Skeletal muscle tissue (tissue), 4 donors: ENCODE measurements around the gene RNF150. TPM values are rescaled to one million over a fixed set of nuclear protein-coding genes. Genes with fewer than 3 reads are reported as not detected.

Experiments used
- H3K27ac ChIP-seq: one replicate; pipeline ENCODE4 v1.7.0; 2013; ENCODE audit warnings: mild to moderate bottlenecking, low read depth, low read length, inconsistent platforms
- H3K27me3 ChIP-seq, 3 donors: one replicate each; pipeline ENCODE4 v1.7.0; 2013; ENCODE audit warnings: low read length in 3 of 3; ENCODE audit not compliant: control insufficient read depth in 3 of 3, insufficient read depth in 3 of 3
- H3K36me3 ChIP-seq, 3 donors: one replicate each; pipeline ENCODE4 v1.7.0; 2013; ENCODE audit warnings: low read length in 3 of 3; ENCODE audit not compliant: control insufficient read depth in 3 of 3, insufficient read depth in 3 of 3
- H3K4me1 ChIP-seq, 3 donors: one replicate each; pipeline ENCODE4 v1.7.0; 2013; ENCODE audit warnings: low read length in 3 of 3, mild to moderate bottlenecking in 3 of 3; ENCODE audit not compliant: control insufficient read depth in 3 of 3, insufficient read depth in 3 of 3
- H3K4me3 ChIP-seq, 3 donors: one replicate each; pipeline ENCODE4 v1.7.0; 2013; ENCODE audit warnings: low read length in 3 of 3
- H3K9ac ChIP-seq, 3 donors: one replicate each; pipeline ENCODE4 v1.7.0; 2013; ENCODE audit warnings: low read length in 3 of 3, mild to moderate bottlenecking in 3 of 3, moderate library complexity in 2 of 3, low read depth in 1 of 3
- H3K9me3 ChIP-seq, 3 donors: one replicate each; pipeline ENCODE4 v1.7.0; 2013; ENCODE audit warnings: low read length in 3 of 3; ENCODE audit not compliant: control insufficient read depth in 3 of 3
- total RNA-seq: library from RNA; depleted of rRNA; stranded (reverse); fragments of >200 nt; gene quantifications from one replicate; pipeline ENCODE4 v1.2.3, GENCODE V29; 2014
- donor health status: Osteomylitis.

The RNF150 gene
- total RNA-seq, 1 donor from 2014 or later, result 36.5 TPM

GRCh38 chr4:141079393-141079930, 53.8 kb downstream of the RNF150 start:
- Histone ChIP-seq H3K27ac (no peak overlapping the region), H3K9me3 (no peaks in the 10 kb centered on the region), H3K36me3 (no peaks in the 10 kb centered on the region), H3K4me1 (peaks cover 5 to 12% (median 12%) of the 10 kb centered on the region in 3 donors), H3K4me3 (no peak overlapping the region), H3K27me3 (no peaks in the 10 kb centered on the region), H3K9ac (no peak overlapping the region)

GRCh38 chr4:141078871-141079270, 54.4 kb downstream of the RNF150 start:
- Histone ChIP-seq H3K4me3 (no peak overlapping the region), H3K27me3 (no peaks in the 10 kb centered on the region), H3K27ac (no peak overlapping the region), H3K4me1 (peaks cover 5 to 16% (median 12%) of the 10 kb centered on the region in 3 donors), H3K9me3 (no peaks in the 10 kb centered on the region), H3K9ac (no peak overlapping the region), H3K36me3 (no peaks in the 10 kb centered on the region)

GRCh38 chr4:141077611-141078225, 55.6 kb downstream of the RNF150 start:
- Histone ChIP-seq H3K4me1 (peaks cover 5 to 16% (median 12%) of the 10 kb centered on the region in 3 donors), H3K27me3 (no peaks in the 10 kb centered on the region), H3K27ac (no peak overlapping the region)

GRCh38 chr4:141075553-141075952, 57.7 kb downstream of the RNF150 start:
- H3K27me3 ChIP-seq, result no peaks in the 10 kb centered on the region
- H3K9me3 ChIP-seq, result no peaks in the 10 kb centered on the region
- H3K9ac ChIP-seq, result no peak overlapping the region
- no peaks in the 10 kb centered on the region for H3K36me3 ChIP-seq
- H3K4me1 ChIP-seq, result peaks cover 5 to 9% (median 5%) of the 10 kb centered on the region in 3 donors
- H3K27ac ChIP-seq, result no peak overlapping the region
- H3K4me3 ChIP-seq, result no peak overlapping the region

More at GRCh38 chr4:141077611-141078225, 55.6 kb downstream of the RNF150 start:
- Histone ChIP-seq H3K9ac (no peak overlapping the region), H3K9me3 (no peaks in the 10 kb centered on the region), H3K36me3 (no peaks in the 10 kb centered on the region), H3K4me3 (no peak overlapping the region)

GRCh38 chr4:141074098-141074878, 59.0 kb downstream of the RNF150 start:
- no peaks in the 10 kb centered on the region for H3K36me3 ChIP-seq
- H3K4me1 ChIP-seq, result peaks cover 4 to 8% (median 5%) of the 10 kb centered on the region in 3 donors

GRCh38 chr4:141066690-141067089, 66.6 kb downstream of the RNF150 start:
- Histone ChIP-seq H3K27me3 (no peaks in the 10 kb centered on the region), H3K9me3 (no peaks in the 10 kb centered on the region)

More at GRCh38 chr4:141074098-141074878, 59.0 kb downstream of the RNF150 start:
- Histone ChIP-seq H3K27ac (no peak overlapping the region), H3K4me3 (no peak overlapping the region), H3K9ac (no peak overlapping the region), H3K9me3 (no peaks in the 10 kb centered on the region), H3K27me3 (no peaks in the 10 kb centered on the region)

GRCh38 chr4:141065872-141066271, 67.4 kb downstream of the RNF150 start:
- no peaks in the 10 kb centered on the region for H3K27me3 ChIP-seq
- H3K36me3 ChIP-seq, result no peaks in the 10 kb centered on the region
- H3K9ac ChIP-seq, result no peak overlapping the region

More at GRCh38 chr4:141066690-141067089, 66.6 kb downstream of the RNF150 start:
- H3K4me3 ChIP-seq, result no peak overlapping the region
- H3K27ac ChIP-seq, result no peak overlapping the region
- H3K9ac ChIP-seq, result no peak overlapping the region
- H3K36me3 ChIP-seq, result no peaks in the 10 kb centered on the region
- H3K4me1 ChIP-seq, result no peaks in the 10 kb centered on the region

GRCh38 chr4:141062651-141063050, 70.6 kb downstream of the RNF150 start:
- Histone ChIP-seq H3K27ac (no peak overlapping the region), H3K9me3 (no peaks in the 10 kb centered on the region), H3K27me3 (no peaks in the 10 kb centered on the region), H3K4me3 (no peak overlapping the region), H3K4me1 (no peaks in the 10 kb centered on the region), H3K9ac (no peak overlapping the region), H3K36me3 (no peaks in the 10 kb centered on the region)

More at GRCh38 chr4:141065872-141066271, 67.4 kb downstream of the RNF150 start:
- Histone ChIP-seq H3K4me1 (no peaks in the 10 kb centered on the region), H3K27ac (no peak overlapping the region), H3K4me3 (no peak overlapping the region), H3K9me3 (no peaks in the 10 kb centered on the region)

GRCh38 chr4:141058591-141059512, 74.4 kb downstream of the RNF150 start:
- Histone ChIP-seq H3K4me1 (no peaks in the 10 kb centered on the region), H3K4me3 (no peak overlapping the region), H3K27me3 (no peaks in the 10 kb centered on the region), H3K9ac (no peak overlapping the region), H3K9me3 (no peaks in the 10 kb centered on the region), H3K36me3 (no peaks in the 10 kb centered on the region), H3K27ac (no peak overlapping the region)
